Posterior vena cava (tissue), 2 donors: ENCODE results near the gene CAPN8. TPM values are rescaled to one million over a fixed set of nuclear protein-coding genes. Genes with fewer than 3 reads are reported as not detected.

ENCODE experiments used
- DNase-seq: peaks from one replicate; pipeline ENCODE4 v3.0.0-alpha.2; 2020; ENCODE audit warnings: low spot score
- intact Hi-C, 2 donors: fragments of 100-400 bp; cut with DNase I; formaldehyde crosslinking; loops; one replicate each; pipeline versions ENCODE4 v1.14.1 to v1.14.2; 2022 to 2023
- total RNA-seq, 2 donors: library from RNA; stranded (reverse); fragmentation: NEBNext Ultra II Directional; extraction: Animal tissue kit (Norgen Biotek cat#: 25700); gene quantifications; one replicate each; pipeline ENCODE4 v1.2.1, GENCODE V29; 2021
- donor health status: DM: yes; HTN: yes; CAD: no.
- donor health status: DM: yes; HTN: yes; CAD: no.

Gene CAPN8
- total RNA-seq, 2 donors from 2014 or later = not detected

GRCh38 chr1:223631956-223632355 lies 33.5 kb downstream of the CAPN8 start:
- DNase-seq = no peak
- intact Hi-C loops = no loop called here

- intact Hi-C loops = no loop called here
- DNase-seq = no peak
Observed at GRCh38 chr1:223631473-223631872, 34.0 kb downstream of the CAPN8 start.

GRCh38 chr1:223629126-223629457 lies 36.4 kb downstream of the CAPN8 start:
- intact Hi-C loops = no loop called here

GRCh38 chr1:223628233-223629125 lies 37.0 kb downstream of the CAPN8 start:
- no peak for DNase-seq
- intact Hi-C loops = no loop called here

More at GRCh38 chr1:223629126-223629457, 36.4 kb downstream of the CAPN8 start:
- no peak for DNase-seq

GRCh38 chr1:223622132-223622842 lies 43.2 kb downstream of the CAPN8 start:
- intact Hi-C loops = no loop called here
- no peak for DNase-seq

- DNase-seq = no peak
Observed at GRCh38 chr1:223621312-223621734, 44.2 kb downstream of the CAPN8 start.

GRCh38 chr1:223620297-223620897 lies 45.1 kb downstream of the CAPN8 start:
- intact Hi-C loops = no loop called here
- no peak for DNase-seq

More at GRCh38 chr1:223621312-223621734, 44.2 kb downstream of the CAPN8 start:
- intact Hi-C loops = no loop called here

GRCh38 chr1:223618680-223619079 lies 46.8 kb downstream of the CAPN8 start:
- no peak for DNase-seq
- intact Hi-C loops = no loop called here

GRCh38 chr1:223617323-223618070 lies 48.0 kb downstream of the CAPN8 start:
- intact Hi-C loops = no loop called here
- no peak for DNase-seq

- intact Hi-C loops = no loop called here
- no peak for DNase-seq
Observed at GRCh38 chr1:223616586-223616985, 48.9 kb downstream of the CAPN8 start.

- intact Hi-C loops = no loop called here
- DNase-seq = no peak
Observed at GRCh38 chr1:223611936-223612335, 53.6 kb downstream of the CAPN8 start.

GRCh38 chr1:223609977-223610376 lies 55.5 kb downstream of the CAPN8 start:
- intact Hi-C loops = no loop called here
- no peak for DNase-seq

GRCh38 chr1:223609066-223609465 lies 56.4 kb downstream of the CAPN8 start:
- no peak for DNase-seq

GRCh38 chr1:223558512-223558911 lies 107.0 kb downstream of the CAPN8 start:
- intact Hi-C loops = no loop called here

More at GRCh38 chr1:223609066-223609465, 56.4 kb downstream of the CAPN8 start:
- intact Hi-C loops = no loop called here

GRCh38 chr1:223557130-223557475 lies 108.4 kb downstream of the CAPN8 start:
- intact Hi-C loops = no loop called here
- no peak for DNase-seq

More at GRCh38 chr1:223558512-223558911, 107.0 kb downstream of the CAPN8 start:
- no peak for DNase-seq

GRCh38 chr1:223556414-223557129 lies 108.9 kb downstream of the CAPN8 start:
- intact Hi-C loops = no loop called here
- DNase-seq = no peak

GRCh38 chr1:223553957-223554356 lies 111.5 kb downstream of the CAPN8 start:
- no peak for DNase-seq
- intact Hi-C loops = no loop called here

- no peak for DNase-seq
- intact Hi-C loops = no loop called here
Observed at GRCh38 chr1:223551610-223552009, 113.9 kb downstream of the CAPN8 start.

- intact Hi-C loops = no loop called here
- no peak for DNase-seq
Observed at GRCh38 chr1:223549740-223550139, 115.8 kb downstream of the CAPN8 start.
